Activated CD8-positive, alpha-beta T cell treated with anti-CD3 and anti-CD28 coated beads for 36 hours (primary cell): Measurements from ENCODE around the gene ARL6IP4. TPM values are rescaled to one million over a fixed set of nuclear protein-coding genes. Genes with fewer than 3 reads are reported as not detected.

Experiments used
- ATAC-seq: fragments of 200-7000 bp; cut with Tn5 transposase; one replicate; pipeline ENCODE4 v1.10.0; 2021; ENCODE audit warnings: mild to moderate bottlenecking, moderate library complexity
- CTCF ChIA-PET: fragments of 350-600 bp; sonication (Branson Sonifier 250); formaldehyde crosslinking; loops from one replicate; lab custom pipeline; 2021; ENCODE audit warnings: antibody characterized with exemption; lab: Charles Lee
- POLR2A ChIA-PET: fragments of 350-600 bp; sonication (Branson Sonifier 250); formaldehyde crosslinking; loops from one replicate; lab custom pipeline; 2021; ENCODE audit warnings: antibody characterized with exemption; lab: Charles Lee
- DNase-seq: peaks from one replicate; pipeline ENCODE4 v3.0.0-alpha.2; 2020
- H3K27ac Mint-ChIP-seq: one replicate; pipeline ENCODE4 v1.8.0; 2021; ENCODE audit warnings: mild to moderate bottlenecking, mixed read lengths
- H3K27me3 Mint-ChIP-seq: one replicate; pipeline ENCODE4 v1.8.0; 2021; ENCODE audit warnings: mixed read lengths
- H3K36me3 Mint-ChIP-seq: one replicate; pipeline ENCODE4 v1.8.0; 2021; ENCODE audit warnings: low read depth, mixed read lengths
- H3K4me1 Mint-ChIP-seq: one replicate; pipeline ENCODE4 v1.8.0; 2021; ENCODE audit warnings: low read depth, mixed read lengths
- H3K4me3 Mint-ChIP-seq: one replicate; pipeline ENCODE4 v1.8.0; 2021; ENCODE audit warnings: mild to moderate bottlenecking, moderate library complexity, mixed read lengths
- H3K9me3 Mint-ChIP-seq: one replicate; pipeline ENCODE4 v1.8.0; 2021; ENCODE audit warnings: mixed read lengths
- CTCF ChIP-seq: fragments of 200-600 bp; IDR thresholded peaks from one replicate; pipeline ENCODE4 v1.8.0; 2022; ENCODE audit warnings: antibody characterized with exemption, mild to moderate bottlenecking
- intact Hi-C: fragments of 100-400 bp; cut with micrococcal nuclease; formaldehyde crosslinking; loops from one replicate; pipeline ENCODE4 v1.10.0; 2022
- total RNA-seq, 2 experiments: library from RNA; stranded (reverse); gene quantifications; one replicate each; pipeline ENCODE4 v1.2.3, GENCODE V29; 2021

ARL6IP4 gene
- total RNA-seq, 2 experiments from 2014 or later, result 174 to 180 TPM

- Mint-ChIP-seq H3K4me3 (no peak overlapping the region), H3K36me3 (no peaks in the 10 kb centered on the region), H3K4me1 (no peaks in the 10 kb centered on the region), H3K27me3 (no peaks in the 10 kb centered on the region), H3K9me3 (no peaks in the 10 kb centered on the region), H3K27ac (no peak overlapping the region)
- ChIA-PET CTCF (no interaction called here), POLR2A (no interaction called here)
- TF ChIP-seq CTCF, result no peak
- no peak for ATAC-seq
- no peak for DNase-seq
- intact Hi-C loops, result no loop called here
Observed at GRCh38 chr12:123003257-123003656, 22.8 kb downstream of the ARL6IP4 start.

GRCh38 chr12:123004287-123004686 lies 23.8 kb downstream of the ARL6IP4 start:
- DNase-seq, result no peak
- no peaks in the 10 kb centered on the region for H3K27me3 Mint-ChIP-seq
- H3K27ac Mint-ChIP-seq, result no peak overlapping the region
- H3K9me3 Mint-ChIP-seq, result no peaks in the 10 kb centered on the region
- no peak for TF ChIP-seq CTCF
- CTCF ChIA-PET, result no interaction called here
- no peak overlapping the region for H3K4me3 Mint-ChIP-seq
- POLR2A ChIA-PET, result no interaction called here
- no peaks in the 10 kb centered on the region for H3K36me3 Mint-ChIP-seq
- intact Hi-C loops, result no loop called here
- no peaks in the 10 kb centered on the region for H3K4me1 Mint-ChIP-seq
- ATAC-seq, result no peak

- H3K4me1 Mint-ChIP-seq, result no peaks in the 10 kb centered on the region
- ChIA-PET POLR2A (interaction anchor here (0.7 kb wide), 1 partner anchor 227 kb away, joined by 3 read pairs; the partner anchor contains the start of gene MPHOSPH9), CTCF (no interaction called here)
- no peak for TF ChIP-seq CTCF
- ATAC-seq, result no peak
- no peak overlapping the region for H3K27ac Mint-ChIP-seq
- intact Hi-C loops, result no loop called here
- no peaks in the 10 kb centered on the region for H3K36me3 Mint-ChIP-seq
- no peaks in the 10 kb centered on the region for H3K27me3 Mint-ChIP-seq
- H3K4me3 Mint-ChIP-seq, result no peak overlapping the region
- no peaks in the 10 kb centered on the region for H3K9me3 Mint-ChIP-seq
- no peak for DNase-seq
Observed at GRCh38 chr12:123005081-123005626, 24.7 kb downstream of the ARL6IP4 start.

- Mint-ChIP-seq H3K4me3 (no peak overlapping the region), H3K27ac (no peak overlapping the region), H3K9me3 (no peaks in the 10 kb centered on the region), H3K4me1 (no peaks in the 10 kb centered on the region), H3K36me3 (no peaks in the 10 kb centered on the region), H3K27me3 (no peaks in the 10 kb centered on the region)
- ChIA-PET CTCF (no interaction called here), POLR2A (no interaction called here)
- no peak for TF ChIP-seq CTCF
- DNase-seq, result no peak
- ATAC-seq, result no peak
- intact Hi-C loops, result no loop called here
Observed at GRCh38 chr12:123006977-123007376, 26.5 kb downstream of the ARL6IP4 start.

GRCh38 chr12:123010110-123010509 lies 29.6 kb downstream of the ARL6IP4 start:
- intact Hi-C loops, result no loop called here
- no peak overlapping the region for H3K27ac Mint-ChIP-seq
- H3K4me1 Mint-ChIP-seq, result no peaks in the 10 kb centered on the region
- no peak for TF ChIP-seq CTCF
- no peaks in the 10 kb centered on the region for H3K9me3 Mint-ChIP-seq
- no peaks in the 10 kb centered on the region for H3K27me3 Mint-ChIP-seq
- H3K4me3 Mint-ChIP-seq, result no peak overlapping the region
- POLR2A ChIA-PET, result interaction anchor here (1.3 kb wide), 1 partner anchor 30 kb away, joined by 4 read pairs; the partner anchor contains the start of gene ARL6IP4
- DNase-seq (no peak), ATAC-seq (no peak)
- no peaks in the 10 kb centered on the region for H3K36me3 Mint-ChIP-seq
- CTCF ChIA-PET, result no interaction called here
